Esophagus squamous epithelium (tissue), 5 donors: ENCODE data around the gene FOXN1. TPM values are rescaled to one million over a fixed set of nuclear protein-coding genes. Genes with fewer than 3 reads are reported as not detected.

ENCODE experiments used
- DNase-seq: peaks from one replicate; lab custom pipeline; 2025; lab: John Stamatoyannopoulos, UW
- H3K27ac ChIP-seq, 4 donors: fragments of 200-600 bp; sonication (generic); one replicate each; pipeline ENCODE4 v1.5.1; 2016 to 2019; ENCODE audit warnings: mild to moderate bottlenecking in 1 of 4
- H3K27me3 ChIP-seq, 4 donors: fragments of 200-600 bp; sonication (generic); 1 replicate in 3 of 4; 2 replicates in 1 of 4; pipeline versions ENCODE4 v1.5.1 to v1.6.0; 2017 to 2021; ENCODE audit warnings: antibody characterized with exemption in 1 of 4
- H3K36me3 ChIP-seq, 3 donors: fragments of 200-600 bp; sonication (generic); one replicate each; pipeline ENCODE4 v1.5.1; 2016 to 2019
- H3K4me1 ChIP-seq, 3 donors: fragments of 200-600 bp; sonication (generic); one replicate each; pipeline ENCODE4 v1.5.1; 2017 to 2019
- H3K4me3 ChIP-seq, 4 donors: fragments of 200-600 bp; sonication (generic); 1 replicate in 3 of 4; 2 replicates in 1 of 4; pipeline ENCODE4 v1.5.1; 2016 to 2019; ENCODE audit warnings: mild to moderate bottlenecking in 2 of 4, moderate library complexity in 1 of 4
- H3K9me3 ChIP-seq, 3 donors: fragments of 200-600 bp; sonication (generic); one replicate each; pipeline ENCODE4 v1.5.1; 2016 to 2019
- POLR2A ChIP-seq, 4 donors: fragments of 450-650 bp; IDR thresholded peaks; one replicate each; pipeline ENCODE4 v1.6.1; 2017; ENCODE audit warnings: antibody characterized with exemption in 4 of 4, mild to moderate bottlenecking in 4 of 4, moderate library complexity in 3 of 4
- WGBS, 2 donors: methylation state at CpG; one replicate each; pipeline ENCODE4 v1.1.5; 2018; 5-methylcytosine and 5-hydroxymethylcytosine counted together
- intact Hi-C: fragments of 100-400 bp; cut with DNase I; formaldehyde crosslinking; loops from one replicate; pipeline ENCODE4 v1.15.0; 2022
- total RNA-seq, 4 donors: library from RNA; depleted of rRNA; stranded (reverse); fragments of >200 nt; gene quantifications; one replicate each; pipeline ENCODE4 v1.1.0, GENCODE V29; 2016
- TF ChIP-seq, protein P1 (sequence below), 6 experiments: fragments of 450-650 bp in 4 of 6; fragments of 200-600 bp in 2 of 6; sonication (generic) in 2 of 6; IDR thresholded peaks; one replicate each; pipeline ENCODE4 v1.5.1; 2016 to 2019; ENCODE audit warnings: antibody characterized with exemption in 6 of 6, mild to moderate bottlenecking in 4 of 6, moderate library complexity in 4 of 6
- donor health status: DM: yes; HTN: yes; CAD: no.

The FOXN1 gene
- total RNA-seq, 4 donors from 2014 or later = 10.5 to 17.0 (median 14.8) TPM

- no peak for DNase-seq
- H3K36me3 ChIP-seq = peaks cover 0 to 29% (median 0%) of the 10 kb centered on the region in 3 donors
- H3K27me3 ChIP-seq = no peaks in the 10 kb centered on the region
- no peaks in the 10 kb centered on the region for H3K9me3 ChIP-seq
- peak overlapping the region in 2 of 4 donors; percentile 92 to 95 for H3K27ac ChIP-seq
- H3K4me3 ChIP-seq = peak overlapping the region in 3 of 4 donors; percentile 94 to 100 (median 98)
- no peak for TF ChIP-seq POLR2A (IDR thresholded peaks at IDR 0.05)
- TF ChIP-seq, protein P1, sequence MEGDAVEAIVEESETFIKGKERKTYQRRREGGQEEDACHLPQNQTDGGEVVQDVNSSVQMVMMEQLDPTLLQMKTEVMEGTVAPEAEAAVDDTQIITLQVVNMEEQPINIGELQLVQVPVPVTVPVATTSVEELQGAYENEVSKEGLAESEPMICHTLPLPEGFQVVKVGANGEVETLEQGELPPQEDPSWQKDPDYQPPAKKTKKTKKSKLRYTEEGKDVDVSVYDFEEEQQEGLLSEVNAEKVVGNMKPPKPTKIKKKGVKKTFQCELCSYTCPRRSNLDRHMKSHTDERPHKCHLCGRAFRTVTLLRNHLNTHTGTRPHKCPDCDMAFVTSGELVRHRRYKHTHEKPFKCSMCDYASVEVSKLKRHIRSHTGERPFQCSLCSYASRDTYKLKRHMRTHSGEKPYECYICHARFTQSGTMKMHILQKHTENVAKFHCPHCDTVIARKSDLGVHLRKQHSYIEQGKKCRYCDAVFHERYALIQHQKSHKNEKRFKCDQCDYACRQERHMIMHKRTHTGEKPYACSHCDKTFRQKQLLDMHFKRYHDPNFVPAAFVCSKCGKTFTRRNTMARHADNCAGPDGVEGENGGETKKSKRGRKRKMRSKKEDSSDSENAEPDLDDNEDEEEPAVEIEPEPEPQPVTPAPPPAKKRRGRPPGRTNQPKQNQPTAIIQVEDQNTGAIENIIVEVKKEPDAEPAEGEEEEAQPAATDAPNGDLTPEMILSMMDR (IDR thresholded peaks at IDR 0.05) = no peak
- peaks cover 14 to 65% (median 21%) of the 10 kb centered on the region in 3 donors for H3K4me1 ChIP-seq
- 71 to 78% methylated on average over 2 to 5 of the region's 5 CpGs for WGBS, 2 donors
- intact Hi-C loops = no loop called here
These were observed 66.3 kb downstream of the FOXN1 start for GRCh38 chr17:28572259-28573039.

GRCh38 chr17:28573040-28573380 lies 66.9 kb downstream of the FOXN1 start:
- no peak for TF ChIP-seq POLR2A (IDR thresholded peaks at IDR 0.05)
- TF ChIP-seq, protein P1 (IDR thresholded peaks at IDR 0.05) = no peak
- intact Hi-C loops = no loop called here
- H3K4me3 ChIP-seq = no peak overlapping the region
- no peaks in the 10 kb centered on the region for H3K9me3 ChIP-seq
- peaks cover 0 to 25% (median 0%) of the 10 kb centered on the region in 3 donors for H3K36me3 ChIP-seq
- H3K27ac ChIP-seq = no peak overlapping the region
- H3K27me3 ChIP-seq = no peaks in the 10 kb centered on the region
- H3K4me1 ChIP-seq = peaks cover 14 to 60% (median 21%) of the 10 kb centered on the region in 3 donors
- DNase-seq = no peak

- Histone ChIP-seq H3K4me3 (no peak overlapping the region), H3K27me3 (no peaks in the 10 kb centered on the region), H3K4me1 (peaks cover 14 to 56% (median 21%) of the 10 kb centered on the region in 3 donors), H3K27ac (no peak overlapping the region), H3K36me3 (peaks cover 0 to 25% (median 0%) of the 10 kb centered on the region in 3 donors), H3K9me3 (no peaks in the 10 kb centered on the region)
- TF ChIP-seq POLR2A (IDR thresholded peaks at IDR 0.05) = no peak
- TF ChIP-seq, protein P1 (IDR thresholded peaks at IDR 0.05) = no peak
- 98 to 100% methylated on average over 2 to 8 of the region's 9 CpGs for WGBS, 2 donors
- intact Hi-C loops = no loop called here
- no peak for DNase-seq
These were observed 67.4 kb downstream of the FOXN1 start for GRCh38 chr17:28573521-28573920.

GRCh38 chr17:28573966-28574480 lies 67.9 kb downstream of the FOXN1 start:
- Histone ChIP-seq H3K4me1 (peaks cover 14 to 51% (median 21%) of the 10 kb centered on the region in 3 donors), H3K36me3 (peaks cover 0 to 25% (median 0%) of the 10 kb centered on the region in 3 donors), H3K9me3 (no peaks in the 10 kb centered on the region), H3K27me3 (no peaks in the 10 kb centered on the region), H3K4me3 (no peak overlapping the region), H3K27ac (no peak overlapping the region)
- WGBS, 2 donors = 96 to 100% methylated on average over 1 to 5 of the region's 6 CpGs
- TF ChIP-seq, protein P1 (IDR thresholded peaks at IDR 0.05) = no peak
- no peak for TF ChIP-seq POLR2A (IDR thresholded peaks at IDR 0.05)
- intact Hi-C loops = no loop called here
- DNase-seq = no peak

DNA sequence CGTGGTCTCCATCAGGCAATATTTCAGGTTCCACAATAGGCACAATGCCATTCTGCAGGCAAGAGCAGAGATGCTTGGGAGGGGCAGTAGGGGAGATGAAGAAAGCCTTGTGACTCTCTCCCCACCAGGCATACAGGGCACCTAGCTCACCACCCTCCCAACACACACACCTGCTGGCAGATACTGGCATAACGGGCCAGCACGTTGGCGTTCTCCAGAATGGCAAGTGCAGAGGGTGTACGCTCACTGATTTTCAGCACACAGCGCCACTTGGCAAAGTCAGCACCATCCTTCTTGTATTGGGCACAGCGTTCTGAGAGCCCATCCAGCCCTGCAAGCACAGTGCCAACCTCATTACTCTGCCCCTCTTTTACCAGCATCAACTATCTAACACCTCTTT lies 68.4 kb downstream of the FOXN1 start:
- Histone ChIP-seq H3K4me3 (no peak overlapping the region), H3K36me3 (peaks cover 0 to 28% (median 0%) of the 10 kb centered on the region in 3 donors), H3K4me1 (peaks cover 14 to 46% (median 21%) of the 10 kb centered on the region in 3 donors), H3K9me3 (no peaks in the 10 kb centered on the region), H3K27me3 (no peaks in the 10 kb centered on the region), H3K27ac (no peak overlapping the region)
- 82 to 89% methylated on average over 6 to 7 of the region's 7 CpGs for WGBS, 2 donors
- intact Hi-C loops = no loop called here
- DNase-seq = no peak
- no peak for TF ChIP-seq POLR2A (IDR thresholded peaks at IDR 0.05)
- TF ChIP-seq, protein P1 (IDR thresholded peaks at IDR 0.05) = peak in 1 of 6 experiments; percentile 17
